Esophagus squamous epithelium (tissue), 4 donors: Measurements from ENCODE around the gene ILK.

Experiments used
- CTCF ChIP-seq, 6 experiments: fragments of 450-650 bp in 4 of 6; fragments of 200-600 bp in 2 of 6; sonication (generic) in 2 of 6; IDR thresholded peaks; one replicate each; pipeline ENCODE4 v1.5.1; 2016 to 2019; ENCODE audit warnings: antibody characterized with exemption in 6 of 6, mild to moderate bottlenecking in 4 of 6, moderate library complexity in 4 of 6
- POLR2A ChIP-seq, 4 donors: fragments of 450-650 bp; IDR thresholded peaks; one replicate each; pipeline ENCODE4 v1.6.1; 2017; ENCODE audit warnings: antibody characterized with exemption in 4 of 4, mild to moderate bottlenecking in 4 of 4, moderate library complexity in 3 of 4

DNA sequence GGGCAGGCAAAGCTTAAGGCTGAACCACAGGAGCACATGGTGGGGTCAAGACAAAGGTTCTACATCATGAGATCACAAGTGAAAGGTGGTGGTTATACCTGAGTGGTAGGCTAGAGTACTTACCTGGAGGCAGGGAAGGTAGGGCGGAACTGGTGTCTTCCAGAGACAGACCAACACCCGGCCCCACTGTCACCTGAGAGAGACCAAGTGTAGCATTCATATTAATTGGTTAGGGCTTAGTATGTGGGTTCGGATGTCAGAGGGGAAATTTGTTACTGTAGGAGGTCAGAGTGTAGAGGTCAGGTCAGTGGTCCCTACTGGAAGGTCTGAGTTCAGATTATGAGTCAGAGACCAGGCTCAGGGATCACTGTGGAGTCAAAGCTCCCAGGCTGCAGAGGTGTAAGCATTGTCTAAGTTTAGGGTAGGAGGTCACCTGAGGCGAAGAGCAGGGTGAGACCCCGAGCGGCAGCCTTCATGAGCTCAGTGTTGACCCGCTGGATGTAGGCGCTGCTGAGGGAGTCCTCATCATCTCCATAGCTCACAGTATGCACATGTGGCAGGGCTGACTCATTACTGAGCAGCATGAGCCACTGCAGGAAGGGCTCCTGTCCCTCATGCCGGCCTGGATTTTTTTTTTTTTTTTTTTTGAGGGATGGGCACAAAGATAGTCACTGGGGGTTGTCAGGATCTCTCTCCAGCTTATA lies 12.5 kb downstream of the ILK start:
- no peak for TF ChIP-seq CTCF (IDR thresholded peaks at IDR 0.05)
- no peak for TF ChIP-seq POLR2A (IDR thresholded peaks at IDR 0.05)
